ENCODE data around the gene CLUH.

The CLUH gene

DNA sequence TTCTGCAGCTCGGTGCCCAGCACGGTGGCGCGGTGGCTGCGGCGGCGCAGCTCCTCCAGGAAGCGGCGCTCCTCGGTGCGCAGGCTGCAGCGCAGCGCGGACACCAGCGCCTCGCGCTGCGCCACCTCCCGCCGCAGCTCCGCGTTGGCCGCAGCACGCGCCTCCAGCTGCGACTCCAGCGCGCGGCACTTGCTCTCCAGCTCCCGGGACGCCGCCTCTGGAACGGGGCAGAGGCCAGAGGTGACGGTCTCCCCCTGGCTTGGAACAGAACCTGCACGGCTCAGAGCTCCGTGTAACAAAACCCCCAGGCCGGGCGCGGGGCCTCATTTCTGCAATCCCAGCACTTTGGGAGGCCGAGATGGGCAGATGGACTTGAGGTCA is 13.2 kb upstream of the CLUH start:
- H3K27ac ChIP-seq: no peak overlapping the region
- TF ChIP-seq, protein P1, sequence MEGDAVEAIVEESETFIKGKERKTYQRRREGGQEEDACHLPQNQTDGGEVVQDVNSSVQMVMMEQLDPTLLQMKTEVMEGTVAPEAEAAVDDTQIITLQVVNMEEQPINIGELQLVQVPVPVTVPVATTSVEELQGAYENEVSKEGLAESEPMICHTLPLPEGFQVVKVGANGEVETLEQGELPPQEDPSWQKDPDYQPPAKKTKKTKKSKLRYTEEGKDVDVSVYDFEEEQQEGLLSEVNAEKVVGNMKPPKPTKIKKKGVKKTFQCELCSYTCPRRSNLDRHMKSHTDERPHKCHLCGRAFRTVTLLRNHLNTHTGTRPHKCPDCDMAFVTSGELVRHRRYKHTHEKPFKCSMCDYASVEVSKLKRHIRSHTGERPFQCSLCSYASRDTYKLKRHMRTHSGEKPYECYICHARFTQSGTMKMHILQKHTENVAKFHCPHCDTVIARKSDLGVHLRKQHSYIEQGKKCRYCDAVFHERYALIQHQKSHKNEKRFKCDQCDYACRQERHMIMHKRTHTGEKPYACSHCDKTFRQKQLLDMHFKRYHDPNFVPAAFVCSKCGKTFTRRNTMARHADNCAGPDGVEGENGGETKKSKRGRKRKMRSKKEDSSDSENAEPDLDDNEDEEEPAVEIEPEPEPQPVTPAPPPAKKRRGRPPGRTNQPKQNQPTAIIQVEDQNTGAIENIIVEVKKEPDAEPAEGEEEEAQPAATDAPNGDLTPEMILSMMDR (conservative IDR thresholded peaks at IDR 0.05): no peak
- no peak for TF ChIP-seq ZFX (IDR thresholded peaks at IDR 0.05)

DNA sequence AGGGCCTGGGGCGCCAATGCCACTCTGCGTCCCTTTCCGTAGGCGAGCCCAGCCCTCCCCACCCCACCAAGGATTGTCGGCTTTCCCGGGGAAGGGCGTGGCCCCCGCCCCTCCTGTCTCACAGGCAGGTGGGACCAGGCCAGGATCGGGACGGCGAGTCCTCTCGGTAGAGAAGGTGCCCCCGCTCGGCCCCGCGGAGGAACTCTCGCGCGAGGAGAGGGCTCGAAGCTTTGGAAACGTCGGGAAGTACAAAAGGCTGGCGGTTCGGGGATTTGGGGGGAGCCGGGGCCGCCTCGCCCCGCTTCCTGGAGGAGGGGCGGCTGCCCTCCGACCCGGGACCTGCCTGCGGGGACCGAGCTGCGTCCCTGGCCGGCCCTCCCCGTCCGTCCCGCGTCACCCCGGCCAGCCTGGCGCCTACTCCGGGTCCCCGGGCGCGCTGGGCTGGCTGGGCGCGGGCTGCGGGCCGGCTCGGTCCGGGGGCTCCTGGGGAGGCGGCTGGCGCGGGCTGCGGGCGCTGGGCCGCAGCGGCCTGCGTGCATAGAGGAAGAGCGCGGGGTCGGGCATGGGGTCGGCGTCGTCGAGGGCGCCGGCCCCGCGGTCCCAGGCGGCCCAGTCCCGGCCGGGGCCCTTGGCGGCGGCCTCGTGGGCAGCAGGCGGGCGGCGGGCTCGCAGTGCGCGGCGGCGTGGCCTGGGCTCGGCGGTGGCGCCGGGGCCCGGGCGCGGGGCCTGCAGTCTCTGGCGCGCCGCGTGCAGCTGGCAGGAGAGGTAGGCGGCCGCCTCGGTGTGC is 12.6 kb upstream of the CLUH start:
- H3K27ac ChIP-seq: no peak overlapping the region
- TF ChIP-seq, protein P1 (conservative IDR thresholded peaks at IDR 0.05): no peak
- TF ChIP-seq ZFX (IDR thresholded peaks at IDR 0.05): no peak

DNA sequence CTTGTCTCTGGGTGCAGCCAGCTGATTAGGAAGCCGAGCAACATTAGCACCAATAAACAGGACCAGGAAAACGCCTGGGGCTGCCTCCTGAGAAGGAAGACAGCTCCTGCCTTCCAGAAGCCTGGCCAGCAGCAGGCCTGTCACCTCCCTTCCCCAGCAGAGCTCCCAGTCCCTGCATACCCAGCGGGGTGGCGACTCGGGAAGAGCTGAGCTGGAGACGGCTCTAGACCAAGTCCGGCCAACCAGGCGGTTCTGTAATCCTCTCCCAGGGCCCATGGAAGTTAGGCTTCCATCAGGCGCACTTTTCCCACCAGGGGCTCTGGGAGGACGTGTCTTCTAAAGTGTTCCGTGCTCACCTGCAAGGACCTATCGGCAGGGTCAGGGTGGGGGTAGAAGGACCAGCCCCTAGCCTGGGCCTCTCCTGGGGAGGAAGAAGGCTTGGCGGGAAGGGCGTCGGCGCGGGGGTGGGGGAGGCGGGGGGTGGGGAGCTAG is 12.0 kb upstream of the CLUH start:
- TF ChIP-seq ZFX (IDR thresholded peaks at IDR 0.05): no peak
- H3K27ac ChIP-seq: no peak overlapping the region

DNA sequence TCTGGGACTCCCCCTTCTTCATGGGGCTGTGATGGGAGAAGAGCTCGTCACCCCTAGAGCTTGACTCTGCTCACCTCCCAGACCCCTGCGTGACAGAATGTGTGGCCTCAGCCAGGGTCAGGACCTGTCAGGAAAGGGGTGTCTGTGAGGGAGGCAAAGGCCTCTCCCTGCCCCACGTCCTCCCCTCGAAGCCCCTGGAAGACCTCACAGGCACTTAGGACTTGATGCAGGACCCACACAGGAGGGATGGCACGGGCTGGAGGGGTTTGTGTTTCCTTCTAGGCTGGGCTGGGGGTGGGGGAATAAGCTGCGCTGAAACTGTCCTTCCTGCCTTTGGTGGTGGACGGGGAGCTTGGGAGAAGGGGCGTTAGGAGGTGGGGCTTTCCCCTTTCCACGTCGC is 11.0 kb upstream of the CLUH start:
- TF ChIP-seq, protein P1 (conservative IDR thresholded peaks at IDR 0.05): no peak
- no peak for TF ChIP-seq ZFX (IDR thresholded peaks at IDR 0.05)

DNA sequence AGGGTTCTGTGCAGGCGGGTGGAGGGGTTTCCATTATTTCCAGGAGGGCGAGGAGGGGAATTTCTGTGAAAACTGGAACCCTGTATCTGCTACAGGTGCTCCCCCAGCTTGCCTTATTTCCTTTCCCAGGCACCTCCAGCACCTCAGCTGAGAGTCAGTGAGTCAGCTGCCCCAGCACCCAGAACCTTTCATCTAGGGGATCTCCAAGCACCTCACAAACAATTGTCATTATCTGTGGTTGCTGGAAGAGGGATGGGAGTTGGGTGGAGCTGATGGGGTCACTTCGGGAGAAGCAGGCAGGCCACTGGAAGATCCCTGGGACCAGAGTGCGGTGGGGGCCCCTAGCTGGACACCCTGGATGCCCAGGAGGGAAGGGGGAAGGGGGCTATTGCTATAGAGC is 10.0 kb upstream of the CLUH start:
- TF ChIP-seq, protein P1 (conservative IDR thresholded peaks at IDR 0.05): no peak
- TF ChIP-seq ZFX (IDR thresholded peaks at IDR 0.05): no peak
- no peak overlapping the region for H3K27ac ChIP-seq

More for the DNA sequence above, 11.0 kb upstream of the CLUH start:
- H3K27ac ChIP-seq: no peak overlapping the region

DNA sequence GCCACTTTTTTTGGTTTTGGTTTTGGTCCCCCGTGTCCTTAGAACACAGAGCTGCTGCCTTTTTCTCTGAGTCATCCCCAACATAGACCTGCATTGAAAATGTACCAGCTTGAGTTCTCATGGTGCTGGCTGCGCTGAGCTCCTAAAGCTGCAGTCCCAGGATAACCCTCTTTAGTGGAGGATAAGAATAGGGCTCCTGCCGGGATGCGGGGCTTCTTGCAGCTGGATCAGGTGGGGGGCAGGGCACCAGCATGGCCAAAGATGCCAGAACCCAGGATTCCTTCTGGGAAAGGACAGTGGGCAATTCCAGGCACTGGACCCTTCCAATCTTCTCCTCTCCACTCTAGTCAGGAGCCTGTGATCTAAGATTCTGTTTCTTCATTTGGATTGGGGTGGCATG is 8.3 kb upstream of the CLUH start:
- no peak overlapping the region for H3K27ac ChIP-seq
- no peak for TF ChIP-seq ZFX (IDR thresholded peaks at IDR 0.05)
- TF ChIP-seq, protein P1 (conservative IDR thresholded peaks at IDR 0.05): no peak

DNA sequence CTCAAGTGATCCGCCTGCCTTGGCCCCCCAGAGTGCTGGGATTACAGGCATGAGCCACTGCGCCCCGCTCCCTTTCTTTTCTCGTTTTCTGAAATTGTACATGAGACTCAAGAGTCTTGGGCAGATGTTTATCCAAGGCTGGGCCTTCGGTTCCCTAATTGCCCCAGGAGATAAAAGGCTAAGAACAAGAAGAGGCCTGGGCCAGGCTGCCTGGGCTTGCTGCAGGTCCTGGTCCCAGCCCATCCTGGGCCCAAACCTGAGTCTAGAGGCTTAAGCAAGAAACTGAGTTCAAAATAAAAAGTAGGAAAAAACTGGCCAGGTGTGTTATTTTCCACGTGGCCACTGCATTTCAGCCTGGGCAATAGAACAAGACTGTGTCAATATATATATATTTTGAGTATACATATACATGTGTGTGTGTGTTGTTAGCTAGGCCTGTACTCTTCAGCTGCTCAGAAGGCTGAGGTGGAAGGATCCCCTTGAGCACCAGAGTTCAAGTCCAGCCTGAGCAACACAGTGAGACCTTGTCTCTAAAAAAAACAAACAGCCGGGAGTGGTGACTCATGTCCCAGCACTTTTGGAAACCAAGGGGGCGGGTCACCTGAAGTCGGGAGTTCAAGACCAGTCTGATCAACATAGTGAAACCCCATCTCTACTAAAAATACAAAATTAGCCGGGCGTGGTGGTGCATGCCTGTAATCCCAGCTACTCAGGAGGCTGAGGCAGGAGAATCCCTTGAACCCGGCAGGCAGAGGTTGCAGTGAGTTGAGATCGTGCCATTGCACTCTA is 6.8 kb upstream of the CLUH start:
- H3K27ac ChIP-seq: no peak overlapping the region
- TF ChIP-seq, protein P1 (conservative IDR thresholded peaks at IDR 0.05): no peak
- no peak for TF ChIP-seq ZFX (IDR thresholded peaks at IDR 0.05)
